HG03520 (cell line): ENCODE data around the gene STRIP1.
"Not testable (repeated sequence)": the region's sequence is repeated elsewhere in the genome, so short reads cannot be mapped to it uniquely, and the experiment has no call there.

ENCODE experiments used
- ATAC-seq: cut with Tn5 transposase; IDR thresholded peaks from one replicate; pipeline ENCODE4 v1.9.1; 2021; ENCODE audit warnings: mild to moderate bottlenecking, moderate library complexity; ENCODE audit not compliant: unreplicated experiment

The STRIP1 gene

DNA sequence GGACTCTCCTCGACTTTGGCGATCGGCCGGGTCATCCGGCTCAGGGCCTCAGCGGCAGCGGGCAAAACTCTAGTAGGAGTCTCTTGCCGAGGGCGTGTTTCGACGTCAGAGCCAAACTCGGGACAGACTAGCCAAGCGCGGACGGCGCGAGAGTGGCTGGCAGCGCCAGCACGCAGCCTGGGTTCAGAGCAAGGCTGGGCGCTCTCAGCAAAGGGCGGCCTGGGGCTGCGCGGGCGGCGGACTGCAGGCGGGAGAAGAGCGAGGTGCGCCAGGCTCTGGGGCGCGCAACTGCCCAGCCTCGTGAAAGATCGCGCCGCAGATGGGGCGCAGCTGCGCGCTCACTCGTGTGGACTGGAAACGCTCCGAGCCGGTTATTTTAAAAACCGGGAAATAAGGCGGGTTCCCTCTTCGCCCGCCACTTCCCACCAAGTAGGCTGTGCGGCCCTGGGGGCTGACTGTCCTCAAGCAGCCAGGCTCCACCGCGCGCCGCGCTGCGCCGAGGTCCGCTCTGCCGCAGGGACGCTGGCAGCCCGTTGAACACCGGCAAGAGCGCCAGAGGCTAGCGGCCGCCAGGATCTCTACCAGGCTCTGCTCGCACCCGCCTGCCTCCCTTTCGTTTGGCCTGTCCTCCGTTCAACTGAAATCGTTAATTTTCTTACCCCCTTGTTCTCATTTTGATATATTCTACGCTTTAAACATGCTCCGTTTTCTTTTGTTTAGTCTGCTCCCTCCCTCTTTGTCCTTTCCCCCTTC is 33.6 kb downstream of the STRIP1 start:
- ATAC-seq, result no peak

GRCh38 chr1:110068646-110069403 is 34.4 kb downstream of the STRIP1 start:
- no peak for ATAC-seq

DNA sequence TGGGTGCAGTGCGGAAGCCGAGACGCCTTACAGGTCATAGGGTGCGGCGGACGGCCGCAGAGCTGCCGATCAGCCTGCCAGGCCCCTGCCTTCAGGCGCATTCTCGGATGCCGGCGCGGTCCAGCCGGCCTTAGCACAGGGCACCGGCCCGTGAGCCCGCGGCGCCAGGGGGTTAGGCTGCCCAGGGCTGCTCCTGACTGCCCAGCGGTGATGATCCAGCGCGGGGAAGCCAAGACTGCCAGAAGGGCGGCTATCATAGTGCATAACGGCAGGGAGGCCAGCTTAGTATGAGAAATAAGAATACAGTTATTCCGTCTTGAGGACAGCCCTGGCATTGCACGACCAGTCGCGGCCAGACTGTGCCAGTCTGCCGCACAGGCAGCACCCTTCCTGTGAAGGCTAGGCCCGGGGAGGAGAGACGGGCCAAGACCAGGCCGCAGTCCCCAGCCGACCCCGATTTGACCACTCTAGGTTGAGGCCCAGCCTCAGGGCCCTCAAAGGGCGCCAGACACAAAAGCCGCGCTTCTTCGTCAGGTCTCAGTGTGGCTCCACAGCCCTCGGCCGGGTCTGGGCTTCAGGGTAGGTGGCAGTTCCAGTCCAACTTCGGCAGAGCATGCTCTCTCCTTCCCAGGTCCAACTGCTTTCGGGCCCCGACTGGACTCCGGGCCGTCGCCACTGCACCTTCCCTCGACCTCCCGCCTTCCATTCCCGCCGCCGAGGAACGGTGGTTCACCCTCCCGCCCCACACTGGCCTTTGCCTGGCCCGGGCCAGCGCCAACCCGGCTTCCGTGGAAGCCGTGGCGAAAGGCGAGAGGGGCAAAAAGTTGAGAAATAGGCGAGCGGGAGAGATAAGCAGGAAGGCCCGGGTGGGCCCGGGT is 35.2 kb downstream of the STRIP1 start:
- ATAC-seq, result no peak

- no peak for ATAC-seq
These were observed 35.9 kb downstream of the STRIP1 start for GRCh38 chr1:110070282-110070669.

DNA sequence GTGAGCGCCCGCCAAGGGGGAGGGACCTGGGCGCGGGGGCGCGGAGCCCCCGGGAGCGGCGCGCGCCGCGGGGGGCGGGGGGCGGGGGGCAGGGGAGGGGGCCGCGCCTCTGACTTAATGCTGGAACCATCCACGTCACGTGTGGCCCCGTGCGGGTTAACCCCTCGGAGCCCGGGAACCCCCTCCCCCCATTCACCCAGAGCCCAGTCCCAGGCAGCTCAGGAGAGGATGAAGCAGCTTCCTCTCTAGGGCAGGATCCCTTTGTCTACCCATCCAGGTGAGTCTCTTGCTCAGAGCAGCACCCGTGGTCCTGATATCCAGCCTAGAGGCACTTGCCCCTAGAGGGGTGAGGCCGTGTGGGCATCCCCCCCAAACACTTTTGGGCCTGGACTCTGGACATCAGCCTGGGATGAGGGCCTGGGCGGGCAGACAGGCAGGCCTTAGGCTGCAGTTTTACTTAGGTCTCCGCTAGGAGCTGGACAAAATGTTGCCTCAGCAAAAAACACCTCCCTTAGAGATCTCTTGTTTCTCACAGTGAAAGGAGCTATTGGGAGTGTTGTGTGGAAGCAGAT is 36.3 kb downstream of the STRIP1 start, which contains the start of gene ALX3:
Gene ALX3, minus strand, starts transcription at position 2 of the 572 bp plus-strand sequence. CDS start 60 bp downstream, outside the sequence.
- ATAC-seq, result no peak

DNA sequence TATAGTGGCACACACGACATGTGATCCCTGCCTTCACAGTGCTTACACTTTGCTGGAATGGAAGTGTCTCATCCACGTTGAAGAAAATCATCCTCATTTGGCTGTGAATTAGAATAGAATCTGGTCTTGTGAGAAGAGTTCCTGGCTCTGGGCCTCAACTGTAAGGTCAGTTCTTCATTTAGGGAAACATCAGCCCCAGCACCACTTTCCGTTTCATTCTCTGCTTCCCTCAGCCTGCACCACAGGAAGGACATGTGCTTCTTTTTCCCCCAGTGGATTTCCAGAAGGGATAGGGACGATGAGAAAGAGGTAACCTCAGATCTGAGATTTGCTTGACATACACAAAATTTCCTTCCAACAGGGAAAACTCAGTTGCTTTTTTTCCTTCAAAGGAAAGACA is 39.7 kb downstream of the STRIP1 start:
- ATAC-seq, result no peak

- no peak for ATAC-seq
These were observed 42.5 kb downstream of the STRIP1 start for GRCh38 chr1:110076789-110077500.

GRCh38 chr1:110079995-110080394 is 45.6 kb downstream of the STRIP1 start:
- not testable (repeated sequence) for ATAC-seq

- ATAC-seq, result no peak
These were observed 46.6 kb downstream of the STRIP1 start for GRCh38 chr1:110081061-110081460.

GRCh38 chr1:110082477-110082876 is 48.1 kb downstream of the STRIP1 start:
- no peak for ATAC-seq

DNA sequence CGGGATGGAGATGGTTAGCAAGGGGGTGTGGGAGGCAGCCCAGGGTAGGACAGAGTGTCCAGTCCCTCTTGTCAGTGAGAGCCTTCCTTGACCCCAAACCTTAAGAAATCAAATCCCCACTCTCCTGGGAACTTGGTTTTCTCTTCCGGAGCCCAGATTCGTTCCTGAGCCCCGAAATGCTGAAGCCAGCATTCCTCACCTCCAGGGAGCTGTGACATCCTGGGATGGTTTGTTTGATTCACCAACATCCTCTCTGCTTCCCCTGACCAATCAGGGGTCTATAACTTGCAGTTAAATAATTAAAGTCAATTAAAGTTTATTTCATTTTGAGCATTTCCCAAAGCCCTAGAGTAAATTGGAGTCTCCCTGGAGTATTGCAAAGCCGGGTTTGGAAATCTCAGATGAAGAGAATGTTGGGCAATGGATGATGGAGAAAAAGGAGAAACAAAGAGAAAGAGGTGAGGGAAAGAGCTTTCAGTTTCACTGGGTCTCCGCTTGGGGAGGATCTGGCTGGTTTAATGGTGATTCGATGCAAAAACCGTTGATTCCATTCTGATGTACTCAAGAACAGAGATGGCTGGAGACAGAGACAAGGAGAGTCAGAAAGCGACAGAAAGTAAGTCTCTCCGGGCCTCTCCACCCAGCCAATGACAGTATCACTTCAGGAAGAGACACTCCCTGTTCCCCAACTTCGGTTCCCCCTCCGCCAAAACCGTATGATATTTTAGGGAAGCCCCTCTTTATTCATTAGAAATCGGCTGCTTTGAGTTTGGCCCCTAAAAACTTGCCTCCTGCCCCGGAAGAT is 48.8 kb downstream of the STRIP1 start:
- ATAC-seq, result no peak

DNA sequence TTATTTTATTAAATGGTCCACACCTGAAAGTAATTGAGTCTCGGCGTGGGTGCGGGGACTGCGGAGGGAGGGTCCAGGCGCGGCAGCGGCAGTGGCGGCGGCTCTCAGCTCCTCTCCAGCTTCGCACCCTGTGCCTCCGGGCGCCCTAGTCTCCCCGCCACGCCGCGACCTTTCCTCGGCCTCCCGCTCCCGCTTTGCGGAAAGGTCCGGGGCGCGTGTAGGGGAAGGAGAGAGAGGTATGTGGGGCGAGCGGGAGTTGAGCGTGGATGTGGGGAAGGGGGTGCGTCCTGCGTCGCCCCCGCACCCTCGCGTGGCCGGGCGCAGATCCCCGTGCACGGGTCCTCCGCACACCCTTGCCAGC is 49.4 kb downstream of the STRIP1 start:
- no peak for ATAC-seq

- ATAC-seq, result no peak
These were observed 50.0 kb downstream of the STRIP1 start for GRCh38 chr1:110084227-110085078.

DNA sequence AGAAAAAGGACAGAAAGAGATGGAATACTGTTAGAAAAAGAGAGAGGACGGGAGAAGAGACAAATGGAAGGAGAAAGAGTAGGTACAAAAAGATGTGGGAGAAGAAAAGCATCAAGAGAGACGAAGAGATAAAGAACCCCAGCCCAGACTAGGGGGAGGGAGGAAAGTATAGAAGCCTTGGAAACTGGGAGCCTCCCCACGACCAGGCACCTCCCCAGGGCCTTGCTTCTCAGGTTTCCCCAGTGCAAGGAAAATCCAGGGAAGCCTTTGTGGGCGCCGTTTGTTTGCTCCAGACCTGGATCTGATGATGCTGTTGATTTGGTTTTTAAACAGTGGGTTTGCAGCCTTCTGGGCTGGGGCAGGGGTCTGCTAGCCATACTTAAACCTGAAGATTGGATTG is 51.2 kb downstream of the STRIP1 start:
- no peak for ATAC-seq

DNA sequence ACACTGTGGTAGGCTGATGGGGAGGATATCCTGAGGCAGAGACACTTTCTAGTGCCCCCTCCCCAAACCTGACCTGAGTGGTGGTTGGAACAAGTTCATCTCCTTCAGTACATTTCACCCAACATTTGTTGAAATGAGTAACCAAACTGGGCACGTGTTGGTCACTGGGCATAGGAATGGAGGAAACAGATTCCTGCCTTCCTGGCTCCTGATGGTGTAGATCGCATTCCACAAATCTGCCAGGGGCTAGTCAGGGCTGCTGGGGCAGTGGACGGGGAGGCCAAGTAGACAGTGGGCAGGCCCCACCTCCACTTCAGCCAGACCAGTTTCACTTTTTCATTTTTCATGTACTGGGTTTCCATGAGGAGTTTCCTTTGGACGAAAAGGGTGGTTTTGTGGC is 52.5 kb downstream of the STRIP1 start:
- no peak for ATAC-seq

DNA sequence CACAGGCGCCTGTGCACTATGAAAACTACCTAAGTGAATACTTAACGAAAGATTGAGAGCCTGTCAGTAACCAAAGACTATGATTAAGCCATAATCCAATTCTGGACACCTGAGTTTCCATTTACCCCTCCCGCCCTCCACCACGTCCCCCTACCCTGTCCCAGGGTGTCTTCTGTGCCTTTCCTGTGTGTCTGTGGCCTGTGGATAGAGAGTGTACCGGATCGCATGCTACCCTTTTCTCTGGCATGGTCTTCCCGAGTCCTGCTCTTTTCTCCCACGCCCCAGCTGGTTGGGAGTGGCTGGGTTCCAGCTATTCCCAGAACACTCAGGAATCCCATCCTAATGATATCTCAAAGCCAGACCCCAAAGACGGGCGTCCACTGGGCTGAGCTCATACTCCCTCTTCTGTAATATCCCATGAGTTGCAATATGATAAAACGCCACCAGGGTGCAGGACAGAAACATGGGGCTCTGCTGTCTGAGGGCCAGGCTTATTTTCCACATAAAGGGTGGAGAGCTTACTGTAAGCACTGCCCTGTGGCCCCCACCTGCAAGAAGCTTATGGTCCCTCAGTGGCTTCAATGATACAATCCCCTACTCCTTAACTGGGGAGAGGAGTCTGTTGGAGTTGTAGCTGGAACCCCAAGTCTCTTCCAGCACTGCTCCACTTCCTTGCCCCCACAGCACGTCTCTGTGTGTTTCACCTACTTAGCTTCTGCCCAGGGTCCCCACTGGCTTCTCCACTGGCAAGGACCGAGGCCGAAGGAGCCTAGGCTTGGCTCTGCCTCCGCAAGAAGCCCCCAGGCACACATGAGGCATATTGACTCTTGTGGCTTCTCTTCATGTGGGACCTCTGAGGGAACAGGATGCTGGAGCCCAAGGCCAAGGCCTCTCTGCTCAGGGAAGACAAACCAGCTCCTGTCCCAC is 53.7 kb downstream of the STRIP1 start:
- ATAC-seq, result no peak

DNA sequence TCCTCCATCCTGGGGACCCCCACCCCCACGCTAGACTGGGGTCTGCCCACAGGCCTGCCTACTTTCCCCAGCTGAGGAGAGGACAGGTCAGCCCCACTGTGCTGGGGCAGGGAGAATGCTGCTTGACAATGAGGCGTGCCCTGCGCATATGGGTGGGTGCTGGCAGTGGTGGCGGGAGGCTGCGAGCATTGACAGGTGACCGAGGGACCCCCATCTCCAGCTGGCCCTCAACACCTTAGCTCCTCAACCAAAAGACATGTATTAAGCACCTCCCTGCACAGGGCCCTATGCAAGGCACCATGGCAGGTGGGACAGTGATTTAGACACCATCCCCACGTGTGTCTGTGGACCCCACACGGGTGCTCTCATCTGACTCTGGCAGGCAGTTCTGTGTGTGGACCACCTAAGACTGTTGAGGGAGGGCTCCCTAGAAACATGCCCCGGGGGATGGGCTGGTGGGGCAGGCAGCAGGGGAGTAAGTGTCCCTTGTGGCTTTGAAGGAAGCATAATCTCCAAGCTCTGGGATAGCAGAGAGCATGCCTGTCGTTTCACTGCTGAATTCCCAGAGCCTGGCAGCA is 54.4 kb downstream of the STRIP1 start:
- ATAC-seq, result no peak
